Measurements from ENCODE around the gene HIP1R.
A peak's percentile ranks its signal among the peaks of the same experiment; 100 is the strongest.
"Not testable (repeated sequence)": the region's sequence is repeated elsewhere in the genome, so short reads cannot be mapped to it uniquely, and the experiment has no call there.

Gene HIP1R

GRCh38 chr12:122834921-122835749 lies at the start of gene HIP1R:
Gene HIP1R (plus strand): TSS chr12:122835457. CDS start chr12:122835551, 94 bp downstream.
- DNase-seq = peak; percentile 65

DNA sequence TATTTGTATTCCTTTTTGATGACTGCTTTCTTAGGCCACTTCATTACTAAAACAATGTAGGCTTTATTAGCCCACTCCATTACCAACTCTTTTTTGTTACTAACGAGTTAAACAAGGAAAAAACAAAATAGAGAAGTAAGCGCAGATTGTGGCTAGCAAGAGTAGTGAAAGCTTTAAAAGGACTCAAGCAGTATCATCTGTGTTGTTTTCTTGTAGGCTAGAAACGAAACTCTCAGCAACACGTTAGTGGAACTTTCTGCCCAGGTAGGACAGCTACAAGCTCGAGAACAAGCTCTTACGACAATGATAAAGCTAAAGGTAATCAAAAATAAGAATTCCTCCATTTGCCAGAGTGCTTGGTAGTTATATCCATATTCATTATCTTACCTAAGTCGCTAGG lies 49.8 kb upstream of the HIP1R start:
- DNase-seq = no peak

GRCh38 chr12:122788387-122788786 lies 46.9 kb upstream of the HIP1R start:
- DNase-seq = no peak

DNA sequence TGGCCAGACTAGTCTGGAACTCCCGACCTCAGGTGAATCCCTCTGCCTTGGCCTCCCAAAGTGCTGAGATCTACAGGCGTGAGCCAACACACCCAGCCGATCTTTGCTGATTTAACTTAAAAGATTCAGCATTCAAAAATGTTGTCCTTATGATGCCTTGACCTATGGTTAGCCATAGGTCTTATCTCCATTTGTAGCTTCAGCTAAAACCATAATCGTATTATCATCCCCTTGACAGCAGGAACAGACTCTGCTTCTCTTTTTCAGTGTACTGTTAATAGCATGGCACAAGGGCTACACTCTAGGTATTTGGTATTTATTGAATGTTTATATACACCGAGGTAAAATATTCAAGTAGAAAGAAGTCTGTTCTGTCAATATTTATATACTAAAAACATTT lies 45.6 kb upstream of the HIP1R start:
- no peak for DNase-seq

- DNase-seq = no peak
These were observed 44.7 kb upstream of the HIP1R start for GRCh38 chr12:122790393-122791075.

GRCh38 chr12:122793685-122794106 lies 41.6 kb upstream of the HIP1R start:
- DNase-seq = no peak

GRCh38 chr12:122795807-122796206 lies 39.5 kb upstream of the HIP1R start:
- no peak for DNase-seq

GRCh38 chr12:122799641-122800243 lies 35.5 kb upstream of the HIP1R start:
- DNase-seq = no peak

- no peak for DNase-seq
These were observed 31.3 kb upstream of the HIP1R start for GRCh38 chr12:122803937-122804336.

DNA sequence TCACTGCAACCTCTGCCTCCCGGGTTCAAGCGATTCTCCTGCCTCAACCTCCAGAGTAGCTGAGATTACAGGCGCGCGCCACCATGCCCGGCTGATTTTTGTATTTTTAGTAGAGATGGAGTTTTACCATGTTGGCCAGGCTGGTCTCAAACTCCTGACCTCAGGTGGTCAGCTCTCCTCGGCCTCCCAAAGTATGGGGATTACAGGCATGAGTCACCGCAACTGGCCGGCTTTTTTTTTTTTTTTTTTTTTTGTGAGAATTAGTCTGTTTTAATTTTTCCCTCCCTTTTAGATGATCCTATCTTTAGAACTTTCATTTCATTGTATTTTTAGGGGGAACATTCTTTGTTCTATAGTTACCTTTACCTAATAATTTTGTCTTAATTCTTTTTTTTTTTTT lies 30.3 kb upstream of the HIP1R start:
- DNase-seq = not testable (repeated sequence)

DNA sequence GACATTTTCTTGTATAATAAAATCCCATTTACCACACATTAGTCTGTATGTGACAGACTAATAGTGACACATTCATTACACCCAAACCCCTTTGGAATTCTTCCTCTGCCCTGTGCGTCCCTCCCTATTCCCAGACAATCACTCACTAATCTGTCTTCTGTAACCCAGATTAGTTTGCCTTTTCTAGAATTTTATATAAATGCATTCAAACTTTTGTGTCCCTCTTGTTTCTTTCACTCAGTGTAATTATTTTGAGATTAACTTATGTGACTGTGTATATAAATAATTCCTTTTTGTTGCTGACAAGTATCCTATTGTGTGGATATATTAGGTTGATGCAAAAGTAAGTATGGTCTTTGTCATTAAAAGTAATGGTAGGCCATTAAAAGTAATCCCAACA lies 27.6 kb upstream of the HIP1R start:
- no peak for DNase-seq

DNA sequence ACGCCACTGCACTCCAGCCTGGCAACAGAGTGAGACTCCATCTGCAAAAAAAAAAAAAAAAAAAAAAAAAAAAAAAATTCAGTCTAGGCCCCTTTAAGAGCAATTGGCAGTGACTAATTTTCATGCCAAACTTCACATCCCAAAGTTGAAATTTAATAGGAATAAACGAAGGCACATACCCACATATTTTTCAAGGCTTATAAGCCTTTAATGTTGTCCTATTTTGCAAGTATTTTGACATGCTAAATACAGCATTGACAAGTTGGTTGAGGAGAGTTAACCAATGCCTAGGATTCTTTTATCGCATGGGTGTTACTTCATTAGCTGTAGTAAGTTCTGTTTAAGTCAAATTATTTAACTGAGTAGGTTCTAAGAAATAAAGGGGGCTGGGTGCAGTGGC lies 23.5 kb upstream of the HIP1R start:
- no peak for DNase-seq

GRCh38 chr12:122813310-122813713 lies 21.9 kb upstream of the HIP1R start:
- DNase-seq = no peak

- DNase-seq = no peak
These were observed 16.0 kb upstream of the HIP1R start for GRCh38 chr12:122819209-122819785.

- DNase-seq = no peak
These were observed 15.1 kb upstream of the HIP1R start for GRCh38 chr12:122820138-122820537.

DNA sequence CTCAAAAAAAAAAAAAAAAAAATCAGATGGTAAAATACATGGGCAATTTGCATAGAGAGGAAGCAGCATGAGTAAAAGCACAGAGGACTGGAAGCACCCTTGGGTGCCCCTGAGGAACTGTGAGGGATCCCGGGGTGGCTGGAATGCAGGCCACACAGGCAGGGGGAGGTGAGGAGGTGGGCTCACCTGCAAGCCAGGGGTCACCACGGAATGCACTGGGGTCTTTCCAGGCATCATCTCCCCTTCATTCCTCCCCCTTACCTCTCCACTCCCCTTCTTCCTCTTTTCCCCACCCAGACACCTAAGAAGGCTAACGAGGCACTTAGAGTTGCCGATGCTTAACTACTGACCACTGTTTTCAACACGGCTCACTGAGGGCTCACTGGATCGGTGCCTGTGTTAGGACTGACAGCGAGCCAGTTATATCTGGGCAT lies 14.4 kb upstream of the HIP1R start:
- DNase-seq = no peak

GRCh38 chr12:122823429-122823828 lies 11.8 kb upstream of the HIP1R start:
- DNase-seq = no peak

- no peak for DNase-seq
These were observed 9.2 kb upstream of the HIP1R start for GRCh38 chr12:122825773-122826724.

DNA sequence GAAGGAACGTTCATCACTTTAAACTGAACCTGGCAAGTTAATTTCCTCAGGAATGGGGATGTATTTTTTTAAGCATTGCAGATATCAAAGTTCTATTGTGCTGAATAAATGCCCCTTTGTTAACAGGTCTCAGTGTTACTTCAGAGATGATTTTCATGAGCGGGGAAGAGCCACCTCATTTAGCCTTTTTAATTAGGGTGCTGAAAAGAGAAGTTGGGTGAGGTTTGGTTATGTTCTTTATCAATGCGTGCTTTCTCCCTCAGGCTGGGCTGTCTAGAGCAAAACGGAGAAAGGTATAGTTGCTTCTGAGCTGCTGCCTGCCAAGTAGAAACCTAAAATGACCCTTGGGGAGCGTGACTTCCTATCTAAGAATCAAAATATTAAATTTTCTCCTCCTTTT lies 8.0 kb upstream of the HIP1R start:
- no peak for DNase-seq

DNA sequence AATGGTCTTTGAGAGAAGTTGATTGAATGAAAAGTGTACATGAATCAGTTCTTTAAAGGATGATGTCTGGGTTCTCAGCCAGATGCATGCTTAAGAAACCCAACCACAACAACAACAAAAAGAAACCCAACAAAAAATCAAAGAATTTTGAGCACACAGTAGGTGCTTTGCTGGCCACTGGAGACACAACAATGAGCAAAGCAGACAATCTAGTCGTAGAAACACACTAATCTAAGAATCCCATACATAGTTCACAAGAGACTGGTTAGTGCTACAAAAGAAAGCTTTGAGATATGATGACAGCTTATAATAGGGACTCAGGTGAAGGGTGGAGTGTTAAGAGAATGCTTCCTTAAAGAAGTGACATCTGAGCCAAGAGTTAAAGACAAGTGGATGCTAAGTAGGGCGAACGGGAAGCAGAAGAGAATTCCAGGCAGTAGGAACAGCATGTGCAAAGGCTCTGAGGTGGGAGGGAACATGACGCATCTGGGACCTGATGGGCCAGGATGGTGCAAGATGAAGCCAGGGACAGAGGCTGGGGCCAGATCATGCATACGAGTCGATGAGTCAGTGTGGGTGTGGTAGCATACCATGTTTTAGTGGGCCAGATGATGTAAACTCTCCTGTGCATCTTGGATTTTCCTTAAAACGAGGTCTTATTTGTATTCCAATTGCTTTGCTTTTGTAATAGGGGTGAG lies 4.6 kb upstream of the HIP1R start:
- DNase-seq = no peak

DNA sequence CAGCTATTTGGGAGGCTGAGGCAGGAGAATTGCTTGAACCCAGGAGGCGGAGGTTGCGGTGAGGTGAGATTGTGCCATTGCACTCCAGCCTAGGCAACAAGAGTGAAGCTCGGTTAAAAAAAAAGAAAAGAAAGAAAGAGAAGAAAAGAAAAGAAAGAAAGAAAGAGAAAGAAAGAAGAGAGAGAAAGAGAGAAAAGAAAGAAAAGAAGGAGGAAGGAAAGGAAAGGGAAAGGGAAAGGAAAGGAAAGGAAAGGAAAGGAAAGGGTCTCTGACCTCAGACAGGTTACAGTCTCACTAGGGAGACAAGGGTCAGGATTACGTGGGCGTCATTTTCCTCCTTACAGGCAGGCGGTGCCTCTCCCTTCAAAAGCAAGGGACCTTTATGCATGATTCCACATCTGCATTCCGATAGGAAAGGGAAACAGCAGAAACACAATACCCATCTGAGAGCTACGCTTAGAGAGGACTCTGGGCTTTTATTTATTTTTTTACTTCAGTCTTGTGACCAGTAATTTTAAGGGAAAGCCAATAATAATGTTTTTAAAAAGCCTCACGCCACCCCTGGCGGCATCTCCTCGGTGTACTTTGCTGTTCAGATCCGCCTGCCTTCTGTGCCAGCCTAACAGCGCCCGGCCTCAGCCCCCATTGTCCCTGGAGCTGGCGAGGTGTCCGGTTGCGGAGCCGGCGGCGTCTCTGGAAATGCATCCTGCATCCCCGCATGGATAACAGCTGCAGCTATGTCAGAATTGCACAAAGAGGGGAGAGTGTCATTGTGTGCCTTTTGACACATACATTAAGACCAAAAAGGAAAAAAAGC lies 945 bp upstream of the HIP1R start:
- no peak for DNase-seq
